HepG2 (cell line): ENCODE data around the gene HHIPL2. TPM values are rescaled to one million over a fixed set of nuclear protein-coding genes. Genes with fewer than 3 reads are reported as not detected.

Source experiments
- ATAD3A ChIP-seq: sonication (generic); formaldehyde crosslinking; IDR thresholded peaks from 2 replicates; pipeline ENCODE4 v1.4.0; 2020; ENCODE audit warnings: missing genetic modification reagents
- ERF ChIP-seq: IDR thresholded peaks from 2 replicates; pipeline ENCODE4 v1.6.1; 2018; ENCODE audit warnings: missing biosample characterization, missing genetic modification reagents
- GTF2F1 ChIP-seq: fragments of 150-350 bp; IDR thresholded peaks from 2 replicates; pipeline ENCODE4 v1.6.1; 2014; ENCODE audit warnings: low read length
- HIVEP1 ChIP-seq: sonication (generic); formaldehyde crosslinking; IDR thresholded peaks from 2 replicates; pipeline ENCODE4 v1.4.0; 2020; ENCODE audit warnings: mild to moderate bottlenecking, missing genetic modification reagents
- HOXA7 ChIP-seq: sonication (generic); formaldehyde crosslinking; IDR thresholded peaks from 2 replicates; pipeline ENCODE4 v1.8.1; 2022; ENCODE audit warnings: mild to moderate bottlenecking, missing genetic modification reagents, moderate library complexity
- MEF2D ChIP-seq: sonication (generic); formaldehyde crosslinking; IDR thresholded peaks from 2 replicates; pipeline ENCODE4 v1.5.1; 2020; ENCODE audit warnings: mild to moderate bottlenecking, missing genetic modification reagents
- NCOA5 ChIP-seq: sonication (generic); formaldehyde crosslinking; IDR thresholded peaks from 2 replicates; pipeline ENCODE4 v1.4.0; 2020; ENCODE audit warnings: missing genetic modification reagents
- NFE2 ChIP-seq: sonication (generic); formaldehyde crosslinking; IDR thresholded peaks from 2 replicates; pipeline ENCODE4 v1.4.0; 2020; ENCODE audit warnings: missing genetic modification reagents
- PLRG1 ChIP-seq: fragments of 450-650 bp; conservative IDR thresholded peaks from 2 replicates; pipeline ENCODE4 v1.6.1; 2016
- RBAK ChIP-seq: sonication (generic); formaldehyde crosslinking; IDR thresholded peaks from 2 replicates; pipeline ENCODE4 v1.5.1; 2020; ENCODE audit warnings: mild to moderate bottlenecking, missing genetic modification reagents
- STAG1 ChIP-seq: sonication (generic); formaldehyde crosslinking; IDR thresholded peaks from 2 replicates; pipeline ENCODE4 v1.4.0; 2020; ENCODE audit warnings: missing genetic modification reagents
- TAF1 ChIP-seq: sonication (generic); formaldehyde crosslinking; IDR thresholded peaks from 2 replicates; pipeline ENCODE4 v1.4.0; 2020; ENCODE audit warnings: missing genetic modification reagents
- TCF7 ChIP-seq: sonication (generic); IDR thresholded peaks from 2 replicates; pipeline ENCODE4 v1.6.1; 2016; ENCODE audit warnings: antibody characterized with exemption, low read depth
- ZFAT ChIP-seq: sonication (generic); formaldehyde crosslinking; conservative IDR thresholded peaks from 2 replicates; pipeline ENCODE4 v1.8.1; 2023; ENCODE audit warnings: missing genetic modification reagents, inconsistent platforms
- ZFP62 ChIP-seq: sonication (generic); formaldehyde crosslinking; IDR thresholded peaks from 2 replicates; pipeline ENCODE4 v1.4.0; 2020; ENCODE audit warnings: missing genetic modification reagents
- ZNF225 ChIP-seq: sonication (generic); formaldehyde crosslinking; IDR thresholded peaks from 2 replicates; pipeline ENCODE4 v1.4.0; 2020; ENCODE audit warnings: mild to moderate bottlenecking, missing genetic modification reagents
- ZNF335 ChIP-seq: sonication (generic); formaldehyde crosslinking; IDR thresholded peaks from 2 replicates; pipeline ENCODE4 v1.4.0; 2020; ENCODE audit warnings: missing genetic modification reagents
- ZNF569 ChIP-seq: sonication (generic); formaldehyde crosslinking; IDR thresholded peaks from 2 replicates; pipeline ENCODE4 v1.5.0; 2020; ENCODE audit warnings: mild to moderate bottlenecking, missing genetic modification reagents, moderate library complexity, borderline replicate concordance
- ZNF616 ChIP-seq: sonication (generic); formaldehyde crosslinking; IDR thresholded peaks from 2 replicates; pipeline ENCODE4 v1.5.0; 2020; ENCODE audit warnings: low read depth, mild to moderate bottlenecking, missing genetic modification reagents
- ZNF709 ChIP-seq: sonication (generic); formaldehyde crosslinking; IDR thresholded peaks from 2 replicates; pipeline ENCODE4 v1.5.0; 2020; ENCODE audit warnings: mild to moderate bottlenecking, missing genetic modification reagents
- ZNF747 ChIP-seq: sonication (generic); formaldehyde crosslinking; IDR thresholded peaks from 2 replicates; pipeline ENCODE4 v1.8.1; 2023; ENCODE audit warnings: missing genetic modification reagents, mild to moderate bottlenecking, borderline replicate concordance
- ZSCAN20 ChIP-seq: sonication (generic); formaldehyde crosslinking; IDR thresholded peaks from 2 replicates; pipeline ENCODE4 v1.4.0; 2020; ENCODE audit warnings: missing genetic modification reagents, mild to moderate bottlenecking, borderline replicate concordance
- polyA plus RNA-seq, 8 experiments: library from polyadenylated mRNA; depleted of rRNA in 3 of 8; stranded (reverse) in 7 of 8; unstranded in 1 of 8; fragments of >200 nt; fragmentation: Illumina TruSeq in 4 of 8; extraction: Trizol in 4 of 8; gene quantifications; 2 replicates each; pipeline versions ENCODE4 v1.2.1 to v1.2.3, GENCODE V29; 2011 to 2016; ENCODE audit warnings: low read depth in 4 of 8, missing spikeins in 1 of 8, mixed read lengths in 1 of 8; ENCODE audit not compliant: insufficient read depth in 1 of 8
- total RNA-seq, 5 experiments: library from RNA; depleted of rRNA; stranded (reverse); fragments of >200 nt; fragmentation: Illumina TruSeq; extraction: Trizol; gene quantifications; 2 replicates each; pipeline ENCODE4 v1.2.3, GENCODE V29; 2016; ENCODE audit warnings: low read depth in 1 of 5
- TF ChIP-seq, protein P1 (sequence below): fragments of 450-650 bp; IDR thresholded peaks from 2 replicates; pipeline ENCODE4 v1.6.1; 2017; ENCODE audit warnings: mild to moderate bottlenecking
- TF ChIP-seq, protein P2 (sequence below): IDR thresholded peaks from 2 replicates; pipeline ENCODE4 v1.6.1; 2016; ENCODE audit warnings: low read depth
- TF ChIP-seq, protein P3 (sequence below): IDR thresholded peaks from 2 replicates; pipeline ENCODE4 v1.6.1; 2016; ENCODE audit warnings: mild to moderate bottlenecking
- TF ChIP-seq, protein P4 (sequence below): sonication (generic); formaldehyde crosslinking; conservative IDR thresholded peaks from 2 replicates; pipeline ENCODE4 v1.8.1; 2023; ENCODE audit warnings: missing genetic modification reagents

The HHIPL2 gene
- total and polyA plus RNA-seq, 2 of the 13 experiments (the other 11 are each of a cell fraction or from before 2014, with no cell fraction given) = 0.53 to 1.3 TPM

DNA sequence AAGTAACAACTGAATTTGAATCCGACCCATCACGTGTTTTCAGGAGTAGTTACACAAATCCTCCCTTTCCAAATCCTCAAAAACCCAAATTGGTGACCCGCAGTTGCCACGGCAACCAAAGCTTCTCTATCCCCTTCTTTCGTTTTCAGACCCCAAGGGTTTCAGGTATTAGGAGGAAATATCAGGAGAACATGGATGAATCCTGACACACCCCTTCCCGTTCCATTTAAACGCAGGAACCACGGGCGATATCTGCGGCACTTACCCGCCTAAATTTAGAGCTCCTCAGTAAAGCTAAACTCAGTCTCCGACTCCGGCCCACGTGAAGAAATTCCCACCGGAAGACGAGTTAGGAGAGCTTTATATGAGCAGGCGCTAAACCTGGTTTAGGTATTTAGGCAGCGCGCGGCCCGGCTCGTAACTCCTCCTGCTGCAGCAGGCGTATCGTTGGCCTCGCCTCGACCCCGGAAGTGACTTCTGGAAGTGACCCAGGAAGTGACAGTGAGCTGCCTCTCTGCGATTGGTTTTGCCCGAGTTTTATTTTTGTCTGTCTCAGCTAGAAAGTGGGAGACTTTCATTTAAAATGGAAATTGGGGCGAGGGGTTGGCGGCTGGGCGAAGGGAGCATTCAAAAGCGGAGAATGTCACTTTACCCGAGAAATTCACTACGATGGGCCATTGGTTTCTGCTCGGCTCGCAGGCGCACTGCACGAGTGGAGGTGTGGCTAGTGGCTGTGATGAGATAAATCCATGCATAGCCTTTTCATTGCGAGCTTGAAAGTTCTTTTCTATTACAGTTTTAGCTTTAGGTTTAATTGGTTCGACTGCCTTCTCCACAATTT lies 41.8 kb upstream of the HHIPL2 start, which contains the start of gene TAF1A (continued):
- TF ChIP-seq, protein P1, sequence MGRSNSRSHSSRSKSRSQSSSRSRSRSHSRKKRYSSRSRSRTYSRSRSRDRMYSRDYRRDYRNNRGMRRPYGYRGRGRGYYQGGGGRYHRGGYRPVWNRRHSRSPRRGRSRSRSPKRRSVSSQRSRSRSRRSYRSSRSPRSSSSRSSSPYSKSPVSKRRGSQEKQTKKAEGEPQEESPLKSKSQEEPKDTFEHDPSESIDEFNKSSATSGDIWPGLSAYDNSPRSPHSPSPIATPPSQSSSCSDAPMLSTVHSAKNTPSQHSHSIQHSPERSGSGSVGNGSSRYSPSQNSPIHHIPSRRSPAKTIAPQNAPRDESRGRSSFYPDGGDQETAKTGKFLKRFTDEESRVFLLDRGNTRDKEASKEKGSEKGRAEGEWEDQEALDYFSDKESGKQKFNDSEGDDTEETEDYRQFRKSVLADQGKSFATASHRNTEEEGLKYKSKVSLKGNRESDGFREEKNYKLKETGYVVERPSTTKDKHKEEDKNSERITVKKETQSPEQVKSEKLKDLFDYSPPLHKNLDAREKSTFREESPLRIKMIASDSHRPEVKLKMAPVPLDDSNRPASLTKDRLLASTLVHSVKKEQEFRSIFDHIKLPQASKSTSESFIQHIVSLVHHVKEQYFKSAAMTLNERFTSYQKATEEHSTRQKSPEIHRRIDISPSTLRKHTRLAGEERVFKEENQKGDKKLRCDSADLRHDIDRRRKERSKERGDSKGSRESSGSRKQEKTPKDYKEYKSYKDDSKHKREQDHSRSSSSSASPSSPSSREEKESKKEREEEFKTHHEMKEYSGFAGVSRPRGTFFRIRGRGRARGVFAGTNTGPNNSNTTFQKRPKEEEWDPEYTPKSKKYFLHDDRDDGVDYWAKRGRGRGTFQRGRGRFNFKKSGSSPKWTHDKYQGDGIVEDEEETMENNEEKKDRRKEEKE = no peak
- TF ChIP-seq ZNF709 (CRISPR knock-in tag) (no peak), STAG1 (CRISPR knock-in tag) (no peak), TAF1 (CRISPR knock-in tag) (peak; percentile 56; the same call in 1 of the 2 replicates), ZNF225 (CRISPR knock-in tag) (no peak), HOXA7 (CRISPR knock-in tag) (no peak), ZFP62 (CRISPR knock-in tag) (no peak), ZSCAN20 (CRISPR knock-in tag) (no peak), RBAK (CRISPR knock-in tag) (no peak), PLRG1 (no peak), MEF2D (CRISPR knock-in tag) (no peak), ZNF335 (CRISPR knock-in tag) (peak; percentile 96), ZNF569 (CRISPR knock-in tag) (0 out of 2 replicates have a peak, but pooled peaks have one; percentile 57), ZNF616 (CRISPR knock-in tag) (no peak), ZNF747 (no peak; the same call in 1 of the 2 replicates), HIVEP1 (CRISPR knock-in tag) (0 out of 2 replicates have a peak, but pooled peaks have one; percentile 28), ZFAT (no peak), ERF (no peak), NCOA5 (CRISPR knock-in tag) (no peak), NFE2 (CRISPR knock-in tag) (no peak), ATAD3A (CRISPR knock-in tag) (no peak), GTF2F1 (no peak), TCF7 (no peak)
- TF ChIP-seq, protein P2, sequence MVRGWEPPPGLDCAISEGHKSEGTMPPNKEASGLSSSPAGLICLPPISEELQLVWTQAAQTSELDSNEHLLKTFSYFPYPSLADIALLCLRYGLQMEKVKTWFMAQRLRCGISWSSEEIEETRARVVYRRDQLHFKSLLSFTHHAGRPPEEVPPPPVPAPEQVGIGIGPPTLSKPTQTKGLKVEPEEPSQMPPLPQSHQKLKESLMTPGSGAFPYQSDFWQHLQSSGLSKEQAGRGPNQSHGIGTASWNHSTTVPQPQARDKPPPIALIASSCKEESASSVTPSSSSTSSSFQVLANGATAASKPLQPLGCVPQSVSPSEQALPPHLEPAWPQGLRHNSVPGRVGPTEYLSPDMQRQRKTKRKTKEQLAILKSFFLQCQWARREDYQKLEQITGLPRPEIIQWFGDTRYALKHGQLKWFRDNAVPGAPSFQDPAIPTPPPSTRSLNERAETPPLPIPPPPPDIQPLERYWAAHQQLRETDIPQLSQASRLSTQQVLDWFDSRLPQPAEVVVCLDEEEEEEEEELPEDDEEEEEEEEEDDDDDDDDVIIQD (CRISPR knock-in tag) = no peak
- TF ChIP-seq, protein P3, sequence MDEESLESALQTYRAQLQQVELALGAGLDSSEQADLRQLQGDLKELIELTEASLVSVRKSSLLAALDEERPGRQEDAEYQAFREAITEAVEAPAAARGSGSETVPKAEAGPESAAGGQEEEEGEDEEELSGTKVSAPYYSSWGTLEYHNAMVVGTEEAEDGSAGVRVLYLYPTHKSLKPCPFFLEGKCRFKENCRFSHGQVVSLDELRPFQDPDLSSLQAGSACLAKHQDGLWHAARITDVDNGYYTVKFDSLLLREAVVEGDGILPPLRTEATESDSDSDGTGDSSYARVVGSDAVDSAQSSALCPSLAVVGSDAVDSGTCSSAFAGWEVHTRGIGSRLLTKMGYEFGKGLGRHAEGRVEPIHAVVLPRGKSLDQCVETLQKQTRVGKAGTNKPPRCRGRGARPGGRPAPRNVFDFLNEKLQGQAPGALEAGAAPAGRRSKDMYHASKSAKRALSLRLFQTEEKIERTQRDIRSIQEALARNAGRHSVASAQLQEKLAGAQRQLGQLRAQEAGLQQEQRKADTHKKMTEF (CRISPR knock-in tag) = peak; percentile 56; the same call in 1 of the 2 replicates
- TF ChIP-seq, protein P4, sequence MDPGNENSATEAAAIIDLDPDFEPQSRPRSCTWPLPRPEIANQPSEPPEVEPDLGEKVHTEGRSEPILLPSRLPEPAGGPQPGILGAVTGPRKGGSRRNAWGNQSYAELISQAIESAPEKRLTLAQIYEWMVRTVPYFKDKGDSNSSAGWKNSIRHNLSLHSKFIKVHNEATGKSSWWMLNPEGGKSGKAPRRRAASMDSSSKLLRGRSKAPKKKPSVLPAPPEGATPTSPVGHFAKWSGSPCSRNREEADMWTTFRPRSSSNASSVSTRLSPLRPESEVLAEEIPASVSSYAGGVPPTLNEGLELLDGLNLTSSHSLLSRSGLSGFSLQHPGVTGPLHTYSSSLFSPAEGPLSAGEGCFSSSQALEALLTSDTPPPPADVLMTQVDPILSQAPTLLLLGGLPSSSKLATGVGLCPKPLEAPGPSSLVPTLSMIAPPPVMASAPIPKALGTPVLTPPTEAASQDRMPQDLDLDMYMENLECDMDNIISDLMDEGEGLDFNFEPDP = no peak
